Measurements from ENCODE around the gene TEX30. TPM values are rescaled to one million over a fixed set of nuclear protein-coding genes. Genes with fewer than 3 reads are reported as not detected.
"Not testable (repeated sequence)": the region's sequence is repeated elsewhere in the genome, so short reads cannot be mapped to it uniquely, and the experiment has no call there.

TEX30 gene
- total RNA-seq, 2 donors from 2014 or later: 3.0 to 4.8 TPM

DNA sequence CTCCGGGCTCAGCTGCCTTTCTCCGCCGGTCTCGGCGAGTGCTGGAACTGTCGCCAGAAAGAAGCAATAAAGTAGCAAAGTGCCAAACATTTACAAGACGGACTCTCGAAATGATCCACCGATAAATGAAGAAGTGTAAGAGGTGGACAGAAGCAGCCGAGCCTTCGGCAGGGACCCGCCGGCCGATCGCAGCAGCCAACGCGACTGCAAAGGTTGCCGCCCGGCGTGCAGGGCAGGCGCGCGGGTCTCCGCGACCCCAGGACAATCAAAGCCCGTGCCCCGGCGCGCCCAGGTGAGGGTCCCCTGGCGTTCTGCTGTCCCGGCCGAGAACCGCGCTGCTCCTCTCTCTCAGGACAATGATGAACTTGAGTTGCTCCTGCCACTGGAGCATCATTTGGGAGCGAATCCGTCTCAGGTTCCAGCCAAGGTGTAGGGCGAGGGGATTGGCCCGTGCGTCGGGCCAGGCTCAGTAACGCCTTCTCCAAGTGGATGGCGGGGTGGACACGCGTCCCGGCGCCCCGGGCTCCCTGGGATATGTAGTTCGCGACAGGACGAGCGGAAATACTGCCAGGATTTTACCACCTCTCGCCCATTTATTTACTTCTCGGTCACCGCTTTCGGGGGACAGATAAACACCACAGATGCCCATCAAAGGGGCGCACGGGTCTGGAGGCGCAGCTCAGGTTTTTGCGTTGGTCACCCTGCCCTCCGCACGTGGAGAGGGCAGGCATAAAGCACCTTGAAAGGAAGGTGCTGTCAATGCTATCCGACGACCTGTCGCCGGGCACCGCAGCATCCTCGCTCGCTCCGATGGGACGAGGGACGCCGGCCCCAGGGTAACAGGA lies 25.2 kb upstream of the TEX30 start, which contains the start of the genes BIVM and POGLUT2:
Gene BIVM, plus strand, starts transcription at position 539 of the 845 bp plus-strand sequence. CDS start 8,149 bp downstream, outside the sequence.
Gene POGLUT2, minus strand, starts transcription at position 396 of the 845 bp plus-strand sequence. Its CDS starts 306 bp downstream, at position 90.
- DNase-seq (peak; percentile 47 to 67 (median 58)), ATAC-seq (peak; percentile 82)
- peaks cover 5% of the 10 kb centered on the region for H3K27me3 Mint-ChIP-seq
- H3K27ac Mint-ChIP-seq: peak within 1 kb of the TSS; percentile 59
- H3K9me3 ChIP-seq (ENCODE audit: control insufficient read depth, low read length, poor library complexity, severe bottlenecking): no peaks in the 10 kb centered on the region
- no peaks in the 10 kb centered on the region for H3K36me3 Mint-ChIP-seq (ENCODE audit: low read depth)
- peaks cover 14% of the 10 kb centered on the region for H3K4me1 Mint-ChIP-seq
- H3K4me3 Mint-ChIP-seq: peak within 1 kb of the TSS; percentile 93

DNA sequence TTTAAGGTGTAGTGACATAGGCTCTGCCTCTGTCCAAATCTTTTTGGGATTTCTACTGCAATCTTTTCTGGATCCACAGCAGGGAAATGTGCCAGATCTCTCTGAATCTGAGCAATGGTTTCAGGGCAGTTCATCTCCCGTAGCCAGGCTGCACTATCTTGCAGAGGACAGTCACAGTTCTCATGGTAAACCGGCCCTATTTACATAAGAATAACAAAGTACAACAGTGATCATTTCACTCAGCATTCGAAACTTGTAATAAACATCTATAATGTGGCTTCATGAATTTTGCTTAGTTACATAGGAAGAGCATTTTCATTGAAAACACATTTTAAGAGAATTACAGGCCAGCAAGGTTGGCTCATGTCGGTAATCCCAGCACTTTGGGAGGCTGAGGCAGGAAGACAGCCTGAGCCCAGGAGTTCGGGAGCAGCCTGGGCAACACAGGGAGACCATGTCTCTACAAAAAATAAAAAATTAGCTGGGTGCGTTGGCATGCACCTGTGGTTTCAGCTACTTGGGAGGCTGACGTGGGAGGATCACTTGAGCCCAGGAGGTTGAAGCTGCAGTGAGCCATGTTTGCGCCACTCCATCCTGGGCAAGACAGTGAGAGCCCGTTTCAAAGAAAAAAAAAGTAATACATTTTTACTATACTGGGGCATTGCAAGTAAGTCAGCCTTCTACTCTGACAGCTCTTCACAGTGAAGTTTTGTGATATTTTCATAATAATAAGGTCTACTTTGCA lies 20.2 kb upstream of the TEX30 start:
- Mint-ChIP-seq H3K4me3 (no peak overlapping the region), H3K27ac (peak overlapping the region; percentile 83), H3K27me3 (peaks cover 5% of the 10 kb centered on the region), H3K4me1 (peaks cover 3% of the 10 kb centered on the region), H3K36me3 (ENCODE audit: low read depth) (peaks cover 2% of the 10 kb centered on the region)
- DNase-seq (no peak), ATAC-seq (no peak)
- H3K9me3 ChIP-seq (ENCODE audit: control insufficient read depth, low read length, poor library complexity, severe bottlenecking): no peaks in the 10 kb centered on the region

DNA sequence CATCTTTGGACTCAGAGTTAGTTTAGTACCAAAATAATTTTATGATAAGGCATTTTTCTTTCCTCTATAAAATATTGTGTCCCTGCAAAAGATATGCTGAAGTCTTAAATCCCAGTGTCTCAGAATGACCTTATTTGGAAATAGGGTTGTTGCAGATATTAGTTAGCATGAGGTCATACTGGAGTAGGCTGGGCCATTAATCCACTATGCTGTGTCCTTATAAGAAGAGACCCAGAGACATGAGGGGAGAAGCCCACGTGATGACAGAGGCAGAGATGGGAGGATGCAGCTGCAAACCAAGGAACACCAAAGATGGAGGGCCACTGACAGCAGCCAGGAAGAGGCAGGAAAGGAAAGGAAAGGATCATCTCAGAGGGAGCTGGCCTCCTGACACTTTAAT lies 18.8 kb upstream of the TEX30 start:
- H3K27ac Mint-ChIP-seq: no peak overlapping the region
- H3K27me3 Mint-ChIP-seq: no peaks in the 10 kb centered on the region
- no peak overlapping the region for H3K4me3 Mint-ChIP-seq
- H3K36me3 Mint-ChIP-seq (ENCODE audit: low read depth): peaks cover 2% of the 10 kb centered on the region
- H3K4me1 Mint-ChIP-seq: no peaks in the 10 kb centered on the region
- no peaks in the 10 kb centered on the region for H3K9me3 ChIP-seq (ENCODE audit: control insufficient read depth, low read length, poor library complexity, severe bottlenecking)
- no peak for DNase-seq
- ATAC-seq: no peak

DNA sequence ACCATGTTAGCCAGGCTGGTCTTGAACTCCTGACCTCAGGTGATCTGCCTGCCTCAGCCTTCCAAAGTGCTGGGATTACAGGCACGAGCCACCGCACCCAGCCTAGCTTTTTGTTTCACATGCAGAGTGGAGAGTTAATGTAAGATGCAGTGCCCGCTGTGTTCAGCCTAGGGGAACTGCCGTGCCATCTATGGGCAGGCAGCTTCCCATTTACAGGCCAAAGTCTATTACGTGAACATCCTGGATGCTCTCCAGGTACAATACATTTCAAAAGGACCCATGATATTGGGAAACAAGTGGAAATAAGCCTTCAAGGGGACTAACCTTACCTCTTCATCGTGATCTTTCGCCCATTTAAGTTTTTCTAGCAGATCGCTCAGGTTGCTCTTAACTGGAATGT lies 15.1 kb upstream of the TEX30 start:
- Mint-ChIP-seq H3K4me1 (peaks cover 3% of the 10 kb centered on the region), H3K27me3 (no peaks in the 10 kb centered on the region), H3K27ac (no peak overlapping the region), H3K4me3 (no peak overlapping the region), H3K36me3 (ENCODE audit: low read depth) (peaks cover 2% of the 10 kb centered on the region)
- no peak for ATAC-seq
- DNase-seq: no peak
- no peaks in the 10 kb centered on the region for H3K9me3 ChIP-seq (ENCODE audit: control insufficient read depth, low read length, poor library complexity, severe bottlenecking)

DNA sequence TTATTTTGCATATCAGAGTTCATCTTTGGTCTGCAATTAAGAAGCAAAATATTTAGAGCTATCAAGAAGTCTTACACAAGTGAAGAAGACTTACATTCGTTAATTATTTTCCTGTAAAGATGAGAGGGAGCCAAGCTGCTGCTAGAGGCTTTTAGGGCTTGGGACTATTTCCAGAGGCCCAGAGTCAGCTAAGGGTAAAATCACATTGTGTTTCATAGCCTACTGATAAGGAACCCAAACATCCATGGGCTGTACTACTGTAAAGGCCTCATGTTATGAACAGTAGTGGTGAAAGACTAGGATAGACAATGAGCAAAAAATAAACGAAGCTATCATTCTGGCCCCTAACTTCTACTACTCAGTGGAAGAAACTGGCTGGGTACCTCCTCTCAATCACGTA lies 10.9 kb upstream of the TEX30 start:
- ATAC-seq (no peak), DNase-seq (no peak)
- Mint-ChIP-seq H3K27ac (no peak overlapping the region), H3K36me3 (ENCODE audit: low read depth) (peaks cover 2% of the 10 kb centered on the region), H3K27me3 (no peaks in the 10 kb centered on the region), H3K4me1 (peaks cover 8% of the 10 kb centered on the region), H3K4me3 (no peak overlapping the region)
- H3K9me3 ChIP-seq (ENCODE audit: control insufficient read depth, low read length, poor library complexity, severe bottlenecking): no peaks in the 10 kb centered on the region

DNA sequence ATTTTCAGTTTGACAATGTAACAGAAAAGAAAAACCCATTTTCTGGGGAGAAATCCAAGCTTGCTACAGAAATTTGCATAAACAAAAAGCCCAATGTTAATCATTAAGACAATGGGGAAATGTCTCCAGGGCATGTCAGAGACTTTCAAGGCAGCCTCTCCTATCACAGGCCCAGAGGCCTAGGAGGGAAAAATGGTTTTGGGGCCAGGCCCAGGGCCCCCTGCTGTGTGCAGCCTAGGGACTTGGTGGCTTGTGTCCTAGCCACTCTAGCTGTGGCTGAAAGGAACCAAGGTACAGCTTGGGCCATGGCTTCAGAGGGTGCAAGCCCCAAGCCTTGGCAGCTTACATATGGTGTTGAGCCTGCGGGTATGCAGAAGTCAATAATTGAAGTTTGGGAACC lies 8.0 kb upstream of the TEX30 start:
- Mint-ChIP-seq H3K36me3 (ENCODE audit: low read depth) (no peaks in the 10 kb centered on the region), H3K27me3 (no peaks in the 10 kb centered on the region), H3K4me3 (no peak overlapping the region), H3K27ac (peak overlapping the region; percentile 91), H3K4me1 (peaks cover 15% of the 10 kb centered on the region)
- H3K9me3 ChIP-seq (ENCODE audit: control insufficient read depth, low read length, poor library complexity, severe bottlenecking): no peaks in the 10 kb centered on the region
- no peak for ATAC-seq
- no peak for DNase-seq

DNA sequence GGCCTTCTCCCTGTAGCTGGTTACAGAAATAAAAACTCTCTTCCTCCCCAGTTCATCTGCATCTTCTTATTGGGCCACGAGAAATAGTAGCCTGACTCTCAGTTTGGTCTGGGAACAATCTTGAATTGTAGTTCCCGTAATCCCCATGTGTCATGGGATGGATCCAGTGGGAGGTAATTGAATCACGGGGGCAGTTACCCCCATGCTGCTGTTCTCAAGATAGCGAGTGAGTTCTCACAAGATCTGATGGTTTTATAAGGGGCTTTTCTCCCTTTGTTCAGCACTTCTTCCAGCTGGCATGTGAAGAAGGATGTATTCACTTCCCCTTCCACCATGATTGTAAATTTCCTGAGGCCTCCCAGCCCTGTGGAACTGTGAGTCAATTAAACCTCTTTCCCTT lies 7.1 kb upstream of the TEX30 start:
- not testable (repeated sequence) for H3K9me3 ChIP-seq (ENCODE audit: control insufficient read depth, low read length, poor library complexity, severe bottlenecking); DNase-seq; H3K27me3 Mint-ChIP-seq; H3K36me3 Mint-ChIP-seq (ENCODE audit: low read depth); H3K4me3 Mint-ChIP-seq; ATAC-seq
- Mint-ChIP-seq H3K27ac (peak overlapping the region; percentile 91), H3K4me1 (peaks cover 12% of the 10 kb centered on the region)

DNA sequence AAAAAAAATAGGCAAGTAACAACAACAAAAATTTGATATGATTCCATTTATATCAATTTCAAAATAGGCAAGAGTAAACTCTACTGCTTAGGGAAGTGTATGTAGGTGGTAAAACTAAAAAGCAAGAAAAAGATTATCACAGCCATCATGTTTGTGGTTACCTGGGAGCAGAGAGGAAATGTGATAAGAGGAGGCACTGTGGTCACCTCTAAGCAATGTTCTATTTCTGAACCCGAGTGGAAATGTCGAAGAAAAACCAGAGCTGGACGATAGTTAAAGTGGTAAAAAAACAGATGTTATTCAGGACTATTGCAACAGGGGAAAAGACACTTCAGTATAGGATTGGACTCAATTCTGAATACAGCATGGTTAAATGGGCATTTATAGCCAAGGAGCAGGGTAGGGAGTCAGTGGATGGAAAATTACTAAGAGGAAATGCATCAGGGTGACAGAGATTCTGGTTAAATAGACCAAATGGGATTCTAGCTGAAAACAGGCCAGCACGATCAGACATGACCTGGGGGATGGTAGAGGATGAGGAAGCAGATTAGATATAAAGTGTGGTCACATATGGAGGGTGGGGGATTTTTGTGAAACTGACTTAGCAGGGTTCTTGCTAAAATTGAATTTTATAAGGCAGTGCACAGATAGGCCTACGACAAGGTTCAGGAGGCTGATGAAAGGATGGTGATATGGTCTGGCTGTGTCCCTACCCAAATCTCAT lies 6.0 kb upstream of the TEX30 start:
- Mint-ChIP-seq H3K4me1 (peaks cover 13% of the 10 kb centered on the region), H3K4me3 (peak overlapping the region; percentile 85), H3K27me3 (no peaks in the 10 kb centered on the region), H3K36me3 (ENCODE audit: low read depth) (no peaks in the 10 kb centered on the region), H3K27ac (peak overlapping the region; percentile 91)
- no peaks in the 10 kb centered on the region for H3K9me3 ChIP-seq (ENCODE audit: control insufficient read depth, low read length, poor library complexity, severe bottlenecking)
- DNase-seq (peak in 1 of 3 donors; percentile 11), ATAC-seq (peak; percentile 92)

DNA sequence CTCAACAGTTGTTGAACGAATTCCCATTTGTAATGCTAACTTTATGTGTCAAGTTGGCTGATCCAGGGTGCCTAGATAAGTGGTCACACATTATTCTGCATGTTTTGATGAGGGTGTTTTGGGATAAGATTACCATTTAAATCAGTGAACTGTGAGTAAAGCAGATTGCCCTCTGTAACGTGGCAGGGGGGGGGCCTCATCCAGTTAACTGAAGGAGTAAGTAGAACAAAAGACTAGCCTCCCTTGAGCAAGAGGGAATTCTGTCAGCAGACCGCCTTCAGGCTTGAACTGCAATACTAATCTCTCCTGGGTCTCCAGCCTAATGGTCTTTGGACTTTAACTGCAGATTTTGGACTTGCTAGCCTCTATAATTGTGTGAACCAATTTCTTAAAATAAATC lies 4.2 kb upstream of the TEX30 start:
- H3K27ac Mint-ChIP-seq: no peak overlapping the region
- no peak for ATAC-seq
- no peaks in the 10 kb centered on the region for H3K27me3 Mint-ChIP-seq
- H3K4me1 Mint-ChIP-seq: peaks cover 22% of the 10 kb centered on the region
- DNase-seq: no peak
- H3K36me3 Mint-ChIP-seq (ENCODE audit: low read depth): no peaks in the 10 kb centered on the region
- H3K4me3 Mint-ChIP-seq: no peak overlapping the region
- no peaks in the 10 kb centered on the region for H3K9me3 ChIP-seq (ENCODE audit: control insufficient read depth, low read length, poor library complexity, severe bottlenecking)

DNA sequence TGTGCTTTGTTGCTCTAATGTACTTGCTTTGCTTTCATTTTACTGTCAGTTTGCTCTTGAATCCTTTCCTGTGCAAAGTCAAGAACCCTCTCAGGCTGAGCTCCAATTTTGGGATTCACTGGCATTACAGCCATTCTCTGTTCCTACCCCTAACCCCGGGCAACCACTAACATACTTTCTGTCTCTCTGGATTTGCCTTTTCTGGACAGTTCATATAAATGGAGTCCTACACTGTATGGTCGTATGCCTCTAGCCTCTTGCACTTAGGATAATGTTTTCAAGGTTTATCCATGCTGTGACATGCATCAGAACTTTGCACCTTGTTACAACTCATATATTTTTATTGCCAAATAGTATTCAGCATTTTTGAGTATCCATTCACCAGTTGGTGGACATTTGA lies 2.7 kb upstream of the TEX30 start:
- Mint-ChIP-seq H3K4me3 (no peak overlapping the region), H3K27ac (no peak overlapping the region), H3K36me3 (ENCODE audit: low read depth) (no peaks in the 10 kb centered on the region), H3K27me3 (no peaks in the 10 kb centered on the region), H3K4me1 (peaks cover 30% of the 10 kb centered on the region)
- no peak for ATAC-seq
- no peak for DNase-seq
- H3K9me3 ChIP-seq (ENCODE audit: control insufficient read depth, low read length, poor library complexity, severe bottlenecking): no peaks in the 10 kb centered on the region

DNA sequence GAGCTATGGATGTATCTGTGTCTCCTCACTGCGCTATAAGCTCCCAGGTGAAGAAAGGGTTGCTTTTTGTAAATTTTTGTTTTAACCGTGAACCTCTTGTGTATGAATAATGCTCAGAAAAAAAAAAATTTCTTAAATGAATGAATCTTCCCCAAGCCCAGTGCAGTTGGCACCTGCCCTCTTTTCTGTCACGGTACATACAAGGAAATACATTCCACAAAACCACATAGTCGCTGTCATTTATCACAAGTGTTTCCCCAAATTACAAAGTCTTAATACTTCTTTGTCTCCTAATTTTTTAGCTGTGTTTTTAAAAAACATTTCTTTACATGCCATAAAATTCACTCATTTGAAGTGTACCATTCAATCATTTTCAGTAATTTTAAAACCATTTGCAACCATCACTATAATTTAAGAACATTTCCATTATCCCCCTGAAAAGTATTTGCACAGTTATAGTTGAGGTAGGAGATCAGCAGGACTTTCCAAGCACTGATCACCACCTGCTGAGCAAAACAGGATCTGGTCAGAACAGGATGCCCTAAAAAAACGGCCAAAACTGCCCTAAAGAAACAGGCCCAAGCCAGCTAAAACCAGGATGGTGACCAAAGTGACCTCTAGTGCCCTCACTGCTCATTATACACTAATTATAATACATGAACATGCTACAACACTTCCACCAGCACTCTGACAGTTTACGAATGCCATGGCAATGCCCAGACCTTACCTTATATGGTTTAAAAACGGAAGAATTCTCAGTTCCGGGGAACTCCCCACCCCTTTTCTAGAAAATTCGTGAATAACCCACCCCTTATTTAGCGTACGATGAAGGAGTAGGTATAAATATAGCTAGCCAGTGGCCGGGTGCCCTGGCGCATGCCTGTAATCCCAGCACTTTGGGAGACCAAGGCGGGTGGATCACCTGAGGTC lies 1.3 kb upstream of the TEX30 start:
- Mint-ChIP-seq H3K27me3 (no peaks in the 10 kb centered on the region), H3K4me1 (peaks cover 40% of the 10 kb centered on the region), H3K4me3 (peak overlapping the region; percentile 91), H3K36me3 (ENCODE audit: low read depth) (no peaks in the 10 kb centered on the region), H3K27ac (peak overlapping the region; percentile 88)
- H3K9me3 ChIP-seq (ENCODE audit: control insufficient read depth, low read length, poor library complexity, severe bottlenecking): no peaks in the 10 kb centered on the region
- DNase-seq (no peak), ATAC-seq (no peak)

DNA sequence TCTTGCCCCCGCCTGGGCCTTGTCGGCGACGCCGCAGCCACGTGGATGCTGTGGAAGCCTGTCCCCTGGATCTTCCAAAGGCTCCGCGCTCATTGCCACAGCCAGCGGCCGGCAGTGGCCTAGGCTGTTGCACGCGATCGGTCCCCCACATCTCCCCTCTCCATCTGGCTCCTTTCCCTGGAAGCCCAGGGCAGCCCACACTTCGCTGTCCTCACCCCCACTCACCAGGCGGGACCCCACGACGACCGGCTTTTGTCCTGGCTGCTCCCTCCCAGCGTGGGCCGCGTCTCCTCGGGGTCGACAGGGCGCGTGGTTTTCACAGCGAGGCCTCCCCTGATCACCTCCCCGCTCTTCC lies 605 bp upstream of the TEX30 start:
- no peak for DNase-seq
- Mint-ChIP-seq H3K27me3 (no peaks in the 10 kb centered on the region), H3K36me3 (ENCODE audit: low read depth) (no peaks in the 10 kb centered on the region)

More for the DNA sequence above, 605 bp upstream of the TEX30 start:
- peaks cover 35% of the 10 kb centered on the region for H3K4me1 Mint-ChIP-seq
- peak overlapping the region; percentile 88 for H3K27ac Mint-ChIP-seq
- no peak for ATAC-seq
- H3K9me3 ChIP-seq (ENCODE audit: control insufficient read depth, low read length, poor library complexity, severe bottlenecking): no peaks in the 10 kb centered on the region
- peak overlapping the region; percentile 91 for H3K4me3 Mint-ChIP-seq

Data from T-helper 17 cell (primary cell).